Activated T-helper 1 cell treated with Interleukin-2 at 50 U/mL for 16 hours (primary cell): ENCODE data around the gene RHOG.
A peak's percentile ranks its signal among the peaks of the same experiment; 100 is the strongest.

Source experiments
- DNase-seq: peaks from one replicate; pipeline ENCODE4 v3.0.0-alpha.2; 2020; ENCODE audit warnings: low read depth

The RHOG gene

DNA sequence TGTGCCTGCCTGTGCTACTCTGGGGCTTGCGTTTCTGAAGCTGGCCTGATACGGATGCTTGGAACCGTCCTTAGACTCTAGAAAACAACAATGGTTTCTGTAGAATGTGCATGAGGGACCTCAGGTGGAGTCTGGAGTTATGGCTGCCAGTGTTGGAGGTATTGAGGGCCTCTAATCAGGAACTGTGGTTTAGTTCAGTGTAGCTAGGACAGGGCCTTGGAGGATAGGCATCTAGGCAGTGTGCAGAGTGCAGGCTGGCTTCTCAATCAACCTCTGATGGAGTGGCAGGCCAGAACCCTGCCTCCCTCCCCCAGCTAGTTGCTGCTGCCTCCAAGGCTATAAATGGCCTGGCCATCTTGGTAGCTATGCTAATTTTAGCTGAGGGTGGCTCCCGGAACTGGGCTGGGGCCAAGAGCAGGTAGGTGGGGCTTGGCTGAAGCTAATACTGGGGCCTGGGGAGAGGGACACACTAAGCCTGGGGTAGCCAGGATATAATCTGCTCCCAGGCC is 18.7 kb upstream of the RHOG start:
- no peak for DNase-seq

DNA sequence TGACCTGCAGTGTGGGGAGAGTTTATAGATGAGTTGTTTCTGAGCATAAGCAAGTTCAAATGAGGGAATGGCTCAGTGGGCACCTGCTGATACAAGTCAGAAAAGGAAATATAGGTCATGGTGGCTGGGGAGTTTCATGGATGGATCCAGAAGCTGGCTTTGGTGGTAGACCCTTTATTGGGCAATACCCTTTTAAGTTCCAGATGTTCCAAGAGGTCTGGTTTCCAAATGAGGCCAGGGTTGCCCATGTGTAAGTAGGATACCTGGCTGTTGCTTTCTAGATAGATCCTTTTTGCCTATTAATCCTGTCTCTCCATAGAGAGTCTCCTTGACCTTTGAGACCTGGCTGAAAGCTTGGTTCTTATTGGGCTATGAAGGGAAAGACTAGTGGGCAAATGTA is 16.9 kb upstream of the RHOG start:
- DNase-seq = no peak

DNA sequence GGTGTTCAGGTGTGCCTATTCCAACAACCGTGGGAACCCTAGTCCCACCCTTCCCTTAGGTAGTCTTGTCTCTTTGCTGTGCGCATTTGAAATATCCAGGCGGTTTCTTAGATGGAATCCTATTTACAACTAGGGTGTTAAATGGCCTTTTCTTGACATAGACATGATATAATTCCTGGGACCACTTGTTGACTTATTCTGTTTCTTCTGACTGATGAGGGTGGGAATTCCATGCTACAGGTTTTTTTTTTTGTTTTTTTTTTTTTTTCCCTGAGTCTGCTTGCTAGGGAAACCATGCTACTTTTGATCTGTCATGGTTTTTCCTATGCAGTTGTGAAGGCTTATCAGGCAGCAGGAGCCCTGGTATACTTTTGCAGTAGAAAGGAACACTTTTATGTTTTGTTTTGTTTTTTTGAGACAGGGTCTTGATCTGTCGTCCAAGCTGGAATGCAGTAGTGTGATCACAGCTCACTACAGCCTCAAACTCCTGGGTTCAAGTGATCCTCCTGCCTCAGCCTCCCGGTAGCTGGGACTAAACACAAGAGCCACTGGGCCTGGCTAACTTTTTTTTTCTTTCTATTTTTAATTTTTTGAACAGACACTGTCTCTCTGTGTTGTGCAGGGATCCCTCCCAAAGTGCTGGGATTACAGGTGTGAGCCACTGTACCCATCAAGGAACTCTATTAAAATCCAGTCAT is 16.2 kb upstream of the RHOG start:
- DNase-seq = no peak

- peak; percentile 23 for DNase-seq
These were observed 15.2 kb upstream of the RHOG start for GRCh38 chr11:3855808-3856491.

DNA sequence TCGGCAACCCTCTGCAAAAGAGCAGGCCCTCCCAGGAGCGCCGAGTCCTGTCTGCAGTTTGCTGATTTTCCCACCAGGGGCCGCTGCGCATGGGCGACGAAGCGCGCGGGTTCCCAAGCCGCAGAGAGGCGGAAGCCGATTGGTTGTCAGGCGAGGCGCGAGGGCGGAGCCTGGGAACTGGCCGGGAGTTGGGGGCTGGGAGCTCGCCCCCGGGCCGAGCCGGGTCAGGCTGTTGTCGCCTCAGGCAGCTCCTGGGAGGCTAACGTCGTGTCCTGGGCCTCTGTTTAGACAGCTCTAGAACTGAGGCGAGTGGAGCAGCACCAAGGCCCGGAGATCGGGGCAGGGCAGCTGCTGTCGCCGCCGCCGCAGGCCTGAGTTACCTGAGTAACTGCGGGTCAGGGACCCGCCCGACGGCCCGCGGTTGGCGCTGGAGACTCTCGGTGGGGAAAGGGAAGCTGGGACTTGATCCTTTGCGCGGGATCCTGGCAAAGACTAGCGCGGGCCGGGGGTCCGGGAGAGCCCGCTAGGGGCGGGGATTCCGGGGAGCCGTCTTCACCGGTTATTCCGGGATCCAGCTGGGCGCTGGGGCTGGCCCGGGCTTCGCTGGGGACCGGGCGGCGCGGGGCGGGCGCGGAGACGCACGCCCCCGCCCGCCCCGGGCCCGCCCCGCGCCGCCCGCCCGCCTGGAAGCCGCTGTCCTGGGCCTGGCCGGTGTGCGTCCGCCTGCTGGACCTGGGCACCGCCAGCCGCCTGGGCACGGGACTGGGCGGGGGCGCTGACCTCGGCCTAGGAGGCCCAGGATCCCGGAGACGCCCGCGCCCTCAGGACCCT is 14.4 kb upstream of the RHOG start, which contains the start of gene STIM1:
Gene STIM1 (plus strand): TSS at position 688 of the 831 bp plus-strand sequence. CDS start 607 bp downstream, outside the sequence.
- DNase-seq = peak; percentile 96

- no peak for DNase-seq
These were observed 13.9 kb upstream of the RHOG start for GRCh38 chr11:3854660-3854976.

- DNase-seq = peak; percentile 52
These were observed 13.3 kb upstream of the RHOG start for GRCh38 chr11:3853899-3854659.

GRCh38 chr11:3853545-3853842 is 12.7 kb upstream of the RHOG start:
- DNase-seq = no peak

DNA sequence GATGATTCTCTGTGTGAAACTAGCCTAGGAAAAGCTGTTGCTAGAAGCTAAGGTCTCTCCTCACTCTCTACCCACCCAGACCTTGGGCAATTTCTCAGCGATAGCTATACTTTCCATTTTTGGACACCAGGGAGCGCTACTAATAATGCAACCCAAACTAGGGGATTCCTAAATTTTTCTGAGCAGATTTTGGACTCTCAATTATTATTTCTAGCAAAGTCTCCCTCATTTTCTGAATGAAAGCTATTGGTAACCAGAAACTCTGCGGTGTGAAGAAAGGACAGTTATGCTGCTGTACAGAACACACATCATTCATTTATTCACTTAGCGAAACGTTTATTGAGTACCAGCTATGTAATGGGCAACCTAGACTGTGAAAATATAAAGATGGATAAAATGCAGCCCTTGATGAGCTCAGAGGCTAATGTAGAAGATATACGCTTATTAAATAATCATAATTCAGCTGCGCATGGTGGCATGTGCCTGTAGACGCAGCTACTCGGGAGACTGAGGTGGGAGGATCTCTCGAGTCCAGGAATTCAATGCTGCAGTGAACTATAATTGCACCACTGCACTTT is 8.6 kb upstream of the RHOG start:
- DNase-seq = no peak

- DNase-seq = no peak
These were observed 4.9 kb upstream of the RHOG start for GRCh38 chr11:3845670-3846069.

DNA sequence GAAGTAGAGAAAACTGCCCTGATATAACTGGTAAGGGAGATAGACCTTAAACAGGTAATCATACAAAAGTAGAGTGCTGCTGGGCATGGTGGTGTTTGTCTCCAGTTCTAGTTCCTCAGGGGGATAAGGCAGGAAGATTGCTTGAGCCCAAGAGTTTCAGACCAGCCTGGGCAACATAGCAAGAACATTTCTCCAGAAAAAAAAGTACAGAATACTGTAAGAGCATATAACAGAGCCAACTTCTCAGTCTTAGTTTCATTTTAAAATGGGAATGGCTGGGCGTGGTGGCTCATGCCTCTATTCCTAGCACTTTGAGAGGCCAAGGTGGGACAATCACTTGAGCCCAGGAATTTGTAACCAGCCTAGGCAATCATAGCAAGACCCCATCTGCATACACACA is 4.5 kb upstream of the RHOG start:
- no peak for DNase-seq

GRCh38 chr11:3843326-3843725 is 2.6 kb upstream of the RHOG start:
- DNase-seq = no peak

- peak; percentile 87 for DNase-seq
These were observed 929 bp upstream of the RHOG start for GRCh38 chr11:3841426-3842350.

DNA sequence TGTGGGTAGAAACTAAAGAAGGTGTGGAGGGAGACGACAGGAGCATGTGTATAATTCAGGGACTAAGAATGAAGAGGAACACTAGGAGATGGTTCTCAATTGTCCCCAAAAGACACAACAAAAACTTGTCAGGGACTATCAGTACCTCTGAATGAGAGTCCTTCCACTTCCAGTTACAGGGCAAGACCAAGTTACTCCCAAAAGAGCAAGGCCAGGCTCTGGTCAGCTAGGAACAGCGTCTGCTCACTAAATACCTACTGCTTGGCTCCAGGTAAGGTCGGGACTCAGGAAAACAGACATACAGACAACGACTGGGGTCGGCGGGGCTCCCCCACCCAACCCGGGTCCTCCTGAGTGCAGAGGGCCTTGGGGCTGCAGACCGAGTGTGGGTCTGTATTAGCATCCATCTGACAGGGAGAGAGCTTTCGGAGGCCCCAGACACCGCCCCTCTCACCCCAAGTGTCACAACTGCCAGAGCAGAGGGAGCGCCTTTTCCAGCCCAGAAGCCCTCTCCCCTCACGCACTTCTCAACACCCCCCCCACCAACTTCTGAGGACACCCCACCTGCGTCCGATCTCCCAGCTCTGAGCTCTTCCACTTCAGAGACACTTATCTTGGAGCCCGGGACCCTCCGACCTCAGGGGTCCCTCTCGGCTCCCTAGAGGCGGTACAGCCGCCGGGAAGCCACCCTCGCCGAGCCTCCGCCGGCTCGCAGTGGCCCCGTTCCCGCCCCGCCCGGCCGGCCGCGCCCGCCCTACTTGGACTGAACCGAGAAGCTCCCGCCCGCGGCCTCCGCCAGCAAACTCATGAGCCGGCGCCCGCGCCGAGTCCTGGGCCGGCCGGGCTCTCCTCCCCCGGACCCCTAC is 522 bp downstream of the RHOG start:
- no peak for DNase-seq

DNA sequence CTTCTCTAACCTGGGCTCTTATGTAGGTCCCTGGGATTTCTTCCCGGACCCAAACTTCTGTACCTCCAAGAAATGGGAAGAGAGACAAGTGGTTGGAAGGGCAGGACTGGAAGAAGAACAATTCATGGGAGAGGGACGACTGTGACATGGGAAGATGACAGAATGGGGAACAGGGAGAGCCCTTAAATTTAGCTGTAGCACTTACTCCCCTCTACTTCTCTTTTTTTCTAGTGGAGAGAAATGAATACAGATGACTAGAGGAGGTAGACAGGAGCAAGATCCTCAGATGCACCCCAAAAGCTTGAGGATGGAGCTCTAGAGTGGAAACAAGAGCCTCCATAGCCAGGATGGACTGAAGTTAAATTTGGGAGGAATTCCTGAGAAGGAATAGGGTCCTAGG is 2.3 kb downstream of the RHOG start:
- no peak for DNase-seq

DNA sequence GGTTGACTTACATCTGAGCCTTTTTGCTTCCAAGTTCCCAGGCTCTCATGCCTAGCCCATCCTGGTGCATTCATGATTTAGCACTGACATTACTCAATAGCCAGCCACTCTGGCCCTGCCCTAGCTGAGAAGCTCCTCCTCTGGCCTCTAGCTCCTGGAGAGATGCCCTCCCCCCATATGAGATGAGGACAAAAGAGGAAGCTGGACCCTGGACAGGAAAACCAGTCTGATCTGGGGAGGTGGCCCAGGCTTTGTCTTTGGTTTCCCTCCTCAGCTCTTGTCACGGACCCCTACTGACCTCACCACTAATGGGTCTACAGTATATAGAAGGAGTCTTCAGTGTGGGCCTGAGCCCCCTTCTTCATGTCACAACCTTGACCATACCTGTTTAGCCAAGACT is 3.0 kb downstream of the RHOG start:
- DNase-seq = no peak

- peak; percentile 39 for DNase-seq
These were observed 3.9 kb downstream of the RHOG start for GRCh38 chr11:3836903-3837302.

DNA sequence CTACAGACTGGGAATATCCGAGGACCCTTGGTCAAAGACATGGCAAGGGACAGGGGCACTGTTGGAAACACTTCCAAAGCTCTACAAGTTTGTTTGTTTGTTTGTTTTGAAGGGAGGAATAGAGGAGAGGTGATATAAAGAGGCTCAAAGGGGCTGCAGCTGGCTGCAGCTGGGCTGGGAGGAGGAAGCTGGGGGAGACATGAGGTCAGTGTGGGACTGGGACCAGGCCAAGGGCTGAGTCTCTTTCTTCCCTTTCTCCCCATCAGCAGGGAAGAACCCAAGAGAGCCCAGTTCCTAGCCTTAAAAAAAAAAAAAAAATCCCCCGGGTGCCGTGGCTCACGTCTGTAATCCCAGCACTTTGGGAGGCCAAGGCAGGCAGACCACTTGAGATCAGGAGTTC is 5.0 kb downstream of the RHOG start:
- no peak for DNase-seq

GRCh38 chr11:3834664-3835461 is 5.9 kb downstream of the RHOG start:
- DNase-seq = no peak
